Kidney (tissue), 14 donors: ENCODE data around the gene DKKL1. TPM values are rescaled to one million over a fixed set of nuclear protein-coding genes. Genes with fewer than 3 reads are reported as not detected.

Source experiments
- DNase-seq, 5 donors: peaks; one replicate each; pipeline ENCODE4 v3.0.0-alpha.2; 2013 to 2020
- FAIRE-seq: peaks from 2 replicates; lab custom pipeline; 2012; peaks lifted over from hg19 to GRCh38; lab: Jason Lieb, UNC
- H3K27ac ChIP-seq, 2 donors: one replicate each; pipeline ENCODE4 v1.7.0; 2013; ENCODE audit warnings: low read depth in 2 of 2, low read length in 2 of 2, inconsistent platforms in 1 of 2
- H3K27me3 ChIP-seq: one replicate; pipeline ENCODE4 v1.7.1; 2013; ENCODE audit warnings: low read length, inconsistent platforms; ENCODE audit not compliant: control insufficient read depth, insufficient read depth
- H3K36me3 ChIP-seq, 3 donors: one replicate each; pipeline versions ENCODE4 v1.7.0 to v1.7.1; 2013; ENCODE audit warnings: low read length in 3 of 3, control low read depth in 1 of 3, inconsistent platforms in 1 of 3; ENCODE audit not compliant: insufficient read depth in 3 of 3, control insufficient read depth in 2 of 3
- H3K4me1 ChIP-seq, 3 donors: one replicate each; pipeline versions ENCODE4 v1.7.0 to v1.7.1; 2013; ENCODE audit warnings: low read length in 3 of 3, inconsistent platforms in 1 of 3, low read depth in 1 of 3; ENCODE audit not compliant: control insufficient read depth in 2 of 3, insufficient read depth in 2 of 3
- H3K4me3 ChIP-seq, 3 donors: one replicate each; pipeline versions ENCODE4 v1.7.0 to v1.8.1; 2013; ENCODE audit warnings: low read length in 3 of 3, control low read depth in 1 of 3, inconsistent platforms in 1 of 3
- H3K9ac ChIP-seq, 3 donors: one replicate each; pipeline versions ENCODE4 v1.7.0 to v1.7.1; 2013; ENCODE audit warnings: low read length in 3 of 3, control low read depth in 1 of 3, inconsistent platforms in 1 of 3
- H3K9me3 ChIP-seq, 3 donors: one replicate each; pipeline versions ENCODE4 v1.7.0 to v1.7.1; 2013; ENCODE audit warnings: low read length in 3 of 3, control low read depth in 1 of 3, inconsistent platforms in 1 of 3; ENCODE audit not compliant: control insufficient read depth in 2 of 3, insufficient read depth in 1 of 3
- intact Hi-C: fragments of 100-400 bp; cut with DNase I; formaldehyde crosslinking; loops from one replicate; pipeline ENCODE4 v1.11.1; 2022
- polyA plus RNA-seq: library from polyadenylated mRNA; stranded (reverse); fragments of 350-450 nt; fragmentation: Illumina TruSeq; extraction: RNeasy Lipid Tissue Mini Kit (QIAGEN cat#74804); gene quantifications from one replicate; pipeline ENCODE4 v1.2.3, GENCODE V29; 2014; ENCODE audit warnings: low read depth, low replicate concordance; ENCODE audit not compliant: insufficient read depth
- total RNA-seq: library from RNA; stranded (reverse); fragmentation: NEBNext Ultra II Directional; extraction: Animal tissue kit (Norgen Biotek cat#: 25700); gene quantifications from one replicate; pipeline ENCODE4 v1.2.1, GENCODE V29; 2021
- TF ChIP-seq, protein P1 (sequence below): IDR thresholded peaks from 3 replicates; pipeline ENCODE4 v1.5.1; 2012; ENCODE audit warnings: mild to moderate bottlenecking, moderate library complexity, borderline replicate concordance; ENCODE audit not compliant: insufficient read depth; ENCODE audit errors: extremely low read depth
- donor health status: control.
- donor health status: control.
- donor health status: control.
- donor health status: control.
- donor health status: control.
- donor health status: DM: yes; HTN: yes; CAD: no.
- donor health status: Normal renal cell carcinoma (clear cell type).

DKKL1 gene
- total and polyA plus RNA-seq, 2 donors from 2014 or later: 0.57 to 0.95 TPM

DNA sequence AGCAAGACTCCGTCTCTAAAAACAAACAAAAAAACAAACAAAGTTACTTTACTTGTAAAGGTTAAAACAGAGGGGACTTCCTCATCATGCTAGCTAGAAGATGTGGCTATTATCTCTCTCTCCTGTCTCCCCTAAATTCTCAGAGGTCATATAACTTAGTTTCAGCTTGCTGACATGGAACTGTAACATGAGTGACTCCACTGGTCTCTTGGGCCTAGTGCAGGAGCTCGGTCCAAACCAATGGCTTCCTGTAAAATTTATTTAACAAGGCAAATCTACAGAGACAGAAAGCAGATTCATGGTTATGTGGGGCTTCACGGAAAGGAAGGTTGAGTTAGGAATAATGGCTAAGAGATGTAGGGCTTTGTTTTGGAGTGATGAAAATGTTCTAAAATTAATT lies 14.8 kb downstream of the DKKL1 start:
- no peak overlapping the region for H3K4me3 ChIP-seq
- no peak for DNase-seq
- intact Hi-C loops: no loop called here
- H3K27me3 ChIP-seq: no peaks in the 10 kb centered on the region
- no peak overlapping the region for H3K9ac ChIP-seq
- TF ChIP-seq, protein P1, sequence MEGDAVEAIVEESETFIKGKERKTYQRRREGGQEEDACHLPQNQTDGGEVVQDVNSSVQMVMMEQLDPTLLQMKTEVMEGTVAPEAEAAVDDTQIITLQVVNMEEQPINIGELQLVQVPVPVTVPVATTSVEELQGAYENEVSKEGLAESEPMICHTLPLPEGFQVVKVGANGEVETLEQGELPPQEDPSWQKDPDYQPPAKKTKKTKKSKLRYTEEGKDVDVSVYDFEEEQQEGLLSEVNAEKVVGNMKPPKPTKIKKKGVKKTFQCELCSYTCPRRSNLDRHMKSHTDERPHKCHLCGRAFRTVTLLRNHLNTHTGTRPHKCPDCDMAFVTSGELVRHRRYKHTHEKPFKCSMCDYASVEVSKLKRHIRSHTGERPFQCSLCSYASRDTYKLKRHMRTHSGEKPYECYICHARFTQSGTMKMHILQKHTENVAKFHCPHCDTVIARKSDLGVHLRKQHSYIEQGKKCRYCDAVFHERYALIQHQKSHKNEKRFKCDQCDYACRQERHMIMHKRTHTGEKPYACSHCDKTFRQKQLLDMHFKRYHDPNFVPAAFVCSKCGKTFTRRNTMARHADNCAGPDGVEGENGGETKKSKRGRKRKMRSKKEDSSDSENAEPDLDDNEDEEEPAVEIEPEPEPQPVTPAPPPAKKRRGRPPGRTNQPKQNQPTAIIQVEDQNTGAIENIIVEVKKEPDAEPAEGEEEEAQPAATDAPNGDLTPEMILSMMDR: no peak
- H3K4me1 ChIP-seq: no peaks in the 10 kb centered on the region
- no peak overlapping the region for H3K27ac ChIP-seq
- H3K9me3 ChIP-seq: no peaks in the 10 kb centered on the region
- FAIRE-seq: no peak
- no peaks in the 10 kb centered on the region for H3K36me3 ChIP-seq

DNA sequence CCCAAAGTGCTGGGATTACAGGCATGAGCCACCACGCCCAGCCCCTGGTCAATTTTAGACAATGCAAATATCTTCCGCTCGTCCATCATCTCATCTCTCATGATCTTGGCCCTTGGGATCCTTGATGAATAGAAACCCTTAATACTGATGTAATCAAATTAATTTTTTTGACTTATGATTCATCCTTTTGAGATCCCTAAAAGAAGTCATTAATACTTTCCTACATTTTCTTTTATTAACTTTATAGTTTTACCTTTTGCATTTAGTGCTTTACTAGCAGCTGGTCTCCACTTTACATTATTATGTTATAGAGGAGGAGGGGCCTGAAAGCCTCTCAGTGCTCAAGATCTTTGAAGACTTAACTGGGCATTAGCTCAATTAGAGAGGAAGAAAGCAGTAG lies 16.7 kb downstream of the DKKL1 start:
- Histone ChIP-seq H3K27ac (no peak overlapping the region), H3K9me3 (no peaks in the 10 kb centered on the region), H3K27me3 (no peaks in the 10 kb centered on the region), H3K36me3 (no peaks in the 10 kb centered on the region), H3K4me1 (no peaks in the 10 kb centered on the region), H3K9ac (no peak overlapping the region), H3K4me3 (no peak overlapping the region)
- intact Hi-C loops: no loop called here
- FAIRE-seq: no peak
- DNase-seq: no peak
- TF ChIP-seq, protein P1: no peak

DNA sequence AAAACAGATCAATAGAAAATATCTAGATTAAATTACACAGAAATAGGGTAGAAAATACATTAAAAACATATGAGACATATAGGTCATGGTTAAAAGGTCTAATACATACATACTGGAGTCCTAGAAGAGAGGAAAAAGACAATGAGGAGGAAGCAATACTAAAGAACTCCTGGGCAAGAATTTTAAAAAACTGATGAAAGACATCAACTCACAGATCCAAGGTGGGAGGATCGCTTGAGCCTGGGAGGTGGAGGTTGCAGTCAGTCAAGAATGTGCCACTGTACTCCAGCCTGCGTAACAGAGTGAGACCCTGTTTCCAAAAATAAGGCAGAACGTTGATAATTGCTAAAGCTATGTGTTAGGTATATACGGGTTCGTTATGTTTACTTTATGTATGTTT lies 19.0 kb downstream of the DKKL1 start:
- Histone ChIP-seq H3K36me3 (no peaks in the 10 kb centered on the region), H3K4me1 (no peaks in the 10 kb centered on the region), H3K4me3 (no peak overlapping the region), H3K9ac (no peak overlapping the region), H3K27me3 (no peaks in the 10 kb centered on the region), H3K27ac (no peak overlapping the region), H3K9me3 (no peaks in the 10 kb centered on the region)
- intact Hi-C loops: no loop called here
- FAIRE-seq (no peak), DNase-seq (no peak)
- TF ChIP-seq, protein P1: no peak

DNA sequence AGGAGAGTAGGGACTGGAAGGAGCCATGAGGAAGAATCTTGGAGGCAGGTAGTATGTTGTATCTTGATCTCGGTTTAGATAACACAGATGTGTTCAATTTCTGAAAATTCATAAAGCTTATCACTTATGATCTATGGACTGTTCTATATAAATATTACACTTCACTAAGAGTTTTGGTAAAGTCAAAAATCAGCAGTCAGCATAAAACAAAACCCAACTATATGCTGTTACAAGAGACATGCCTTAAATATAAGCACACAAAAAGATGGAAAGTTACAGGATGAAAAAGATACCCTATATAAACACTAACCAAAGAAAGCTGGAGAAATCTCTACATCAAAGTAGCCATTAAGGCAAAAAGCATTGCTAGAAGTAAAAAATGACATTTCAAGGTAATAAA lies 19.9 kb downstream of the DKKL1 start:
- no peaks in the 10 kb centered on the region for H3K4me1 ChIP-seq
- no peaks in the 10 kb centered on the region for H3K27me3 ChIP-seq
- TF ChIP-seq, protein P1: no peak
- FAIRE-seq (no peak), DNase-seq (no peak)
- no peak overlapping the region for H3K27ac ChIP-seq
- no peaks in the 10 kb centered on the region for H3K9me3 ChIP-seq
- no peak overlapping the region for H3K9ac ChIP-seq
- no peak overlapping the region for H3K4me3 ChIP-seq
- intact Hi-C loops: no loop called here
- H3K36me3 ChIP-seq: no peaks in the 10 kb centered on the region
